ENCODE data around the gene WDR27. TPM values are rescaled to one million over a fixed set of nuclear protein-coding genes. Genes with fewer than 3 reads are reported as not detected.

Gene WDR27
- total RNA-seq, 2 experiments from 2014 or later, result 77.2 to 108 TPM

GRCh38 chr6:169661391-169661756 is 40.5 kb downstream of the WDR27 start:
- Histone ChIP-seq H3K79me2 (ENCODE audit: insufficient read depth, low read depth, low read length) (no peaks in the 10 kb centered on the region), H3K4me1 (ENCODE audit: insufficient read depth, low read length, poor library complexity, severe bottlenecking) (no peaks in the 10 kb centered on the region)
- CTCF ChIA-PET (ENCODE audit: unreplicated experiment), result interaction anchor here (0.6 kb wide), 3 partner anchors 31 to 78 kb away, joined by 3 to 5 read pairs (median 3); no protein-coding TSS in a partner anchor

DNA sequence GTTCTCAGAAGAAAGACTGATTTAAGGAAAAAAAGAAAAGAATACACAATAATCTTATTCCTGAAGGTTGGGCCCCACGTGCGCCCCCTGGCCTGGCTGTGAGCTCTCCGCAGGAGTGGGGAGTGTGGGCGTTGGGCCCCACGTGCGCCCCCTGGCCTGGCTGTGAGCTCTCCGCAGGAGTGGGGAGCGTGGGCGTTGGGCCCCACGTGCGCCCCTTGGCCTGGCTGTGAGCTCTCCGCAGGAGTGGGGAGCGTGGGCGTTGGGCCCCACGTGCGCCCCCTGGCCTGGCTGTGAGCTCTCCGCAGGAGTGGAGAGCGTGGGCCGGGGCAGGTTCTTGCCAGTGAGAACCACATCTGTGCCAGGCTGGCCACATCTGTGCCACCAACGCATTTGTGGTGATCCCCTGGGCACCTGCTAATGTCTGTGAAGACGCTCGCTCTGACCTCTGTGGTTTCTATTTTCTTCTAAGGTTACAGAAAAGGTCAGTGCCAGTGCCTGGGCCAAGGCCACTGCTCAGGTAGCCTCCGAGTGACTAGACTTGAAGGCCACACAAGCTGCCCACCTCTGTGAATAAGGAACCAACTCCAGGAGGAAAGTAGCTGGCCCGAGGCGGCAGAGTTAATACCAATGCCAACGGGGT is 41.0 kb downstream of the WDR27 start:
- Histone ChIP-seq H2AFZ (ENCODE audit: low read length) (no peak overlapping the region), H3K79me2 (ENCODE audit: insufficient read depth, low read depth, low read length) (no peaks in the 10 kb centered on the region), H3K4me3 (ENCODE audit: low read depth, low read length, poor library complexity, severe bottlenecking) (no peak overlapping the region), H3K4me1 (ENCODE audit: insufficient read depth, low read length, poor library complexity, severe bottlenecking) (no peaks in the 10 kb centered on the region), H3K9me3 (ENCODE audit: low read length) (no peaks in the 10 kb centered on the region), H3K36me3 (ENCODE audit: insufficient read depth, low read length) (peaks cover 78% of the 10 kb centered on the region), H4K20me1 (ENCODE audit: insufficient read depth, low read length) (no peaks in the 10 kb centered on the region), H3K9me2 (ENCODE audit: insufficient read depth, low read length) (no peaks in the 10 kb centered on the region), H3K4me2 (ENCODE audit: low read length) (no peak overlapping the region), H3K27ac (ENCODE audit: low read depth, low read length, poor library complexity, severe bottlenecking) (no peak overlapping the region)
- ChIA-PET POLR2A (no interaction called here), CTCF (ENCODE audit: unreplicated experiment) (interaction anchor here (0.6 kb wide), 3 partner anchors 31 to 78 kb away, joined by 3 to 5 read pairs (median 3); no protein-coding TSS in a partner anchor)
- DNase-seq (ENCODE audit: low spot score), result no peak
- no peak for TF ChIP-seq EZH2phosphoT487 (IDR thresholded peaks at IDR 0.05; ENCODE audit: borderline replicate concordance, low read depth, low read length)
- TF ChIP-seq, protein P1, sequence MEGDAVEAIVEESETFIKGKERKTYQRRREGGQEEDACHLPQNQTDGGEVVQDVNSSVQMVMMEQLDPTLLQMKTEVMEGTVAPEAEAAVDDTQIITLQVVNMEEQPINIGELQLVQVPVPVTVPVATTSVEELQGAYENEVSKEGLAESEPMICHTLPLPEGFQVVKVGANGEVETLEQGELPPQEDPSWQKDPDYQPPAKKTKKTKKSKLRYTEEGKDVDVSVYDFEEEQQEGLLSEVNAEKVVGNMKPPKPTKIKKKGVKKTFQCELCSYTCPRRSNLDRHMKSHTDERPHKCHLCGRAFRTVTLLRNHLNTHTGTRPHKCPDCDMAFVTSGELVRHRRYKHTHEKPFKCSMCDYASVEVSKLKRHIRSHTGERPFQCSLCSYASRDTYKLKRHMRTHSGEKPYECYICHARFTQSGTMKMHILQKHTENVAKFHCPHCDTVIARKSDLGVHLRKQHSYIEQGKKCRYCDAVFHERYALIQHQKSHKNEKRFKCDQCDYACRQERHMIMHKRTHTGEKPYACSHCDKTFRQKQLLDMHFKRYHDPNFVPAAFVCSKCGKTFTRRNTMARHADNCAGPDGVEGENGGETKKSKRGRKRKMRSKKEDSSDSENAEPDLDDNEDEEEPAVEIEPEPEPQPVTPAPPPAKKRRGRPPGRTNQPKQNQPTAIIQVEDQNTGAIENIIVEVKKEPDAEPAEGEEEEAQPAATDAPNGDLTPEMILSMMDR (conservative IDR thresholded peaks at IDR 0.05; ENCODE audit: low read length), result no peak
- no TSS peak for BruUV-seq (replicated peaks)
- intact Hi-C loops (cut with micrococcal nuclease; ENCODE audit: unreplicated experiment), result no loop called here

More at GRCh38 chr6:169661391-169661756, 40.5 kb downstream of the WDR27 start:
- POLR2A ChIA-PET, result no interaction called here
- no peak overlapping the region for H2AFZ ChIP-seq (ENCODE audit: low read length)
- H3K4me2 ChIP-seq (ENCODE audit: low read length), result no peak overlapping the region
- intact Hi-C loops (cut with micrococcal nuclease; ENCODE audit: unreplicated experiment), result no loop called here
- no TSS peak for BruUV-seq (replicated peaks)
- no peaks in the 10 kb centered on the region for H3K9me3 ChIP-seq (ENCODE audit: low read length)
- no peaks in the 10 kb centered on the region for H4K20me1 ChIP-seq (ENCODE audit: insufficient read depth, low read length)
- H3K36me3 ChIP-seq (ENCODE audit: insufficient read depth, low read length), result peaks cover 78% of the 10 kb centered on the region
- no peaks in the 10 kb centered on the region for H3K9me2 ChIP-seq (ENCODE audit: insufficient read depth, low read length)
- DNase-seq (ENCODE audit: low spot score), result no peak
- no peak overlapping the region for H3K4me3 ChIP-seq (ENCODE audit: low read depth, low read length, poor library complexity, severe bottlenecking)
- H3K27ac ChIP-seq (ENCODE audit: low read depth, low read length, poor library complexity, severe bottlenecking), result no peak overlapping the region
- TF ChIP-seq, protein P1 (conservative IDR thresholded peaks at IDR 0.05; ENCODE audit: low read length), result no peak
- no peak for TF ChIP-seq EZH2phosphoT487 (IDR thresholded peaks at IDR 0.05; ENCODE audit: borderline replicate concordance, low read depth, low read length)

DNA sequence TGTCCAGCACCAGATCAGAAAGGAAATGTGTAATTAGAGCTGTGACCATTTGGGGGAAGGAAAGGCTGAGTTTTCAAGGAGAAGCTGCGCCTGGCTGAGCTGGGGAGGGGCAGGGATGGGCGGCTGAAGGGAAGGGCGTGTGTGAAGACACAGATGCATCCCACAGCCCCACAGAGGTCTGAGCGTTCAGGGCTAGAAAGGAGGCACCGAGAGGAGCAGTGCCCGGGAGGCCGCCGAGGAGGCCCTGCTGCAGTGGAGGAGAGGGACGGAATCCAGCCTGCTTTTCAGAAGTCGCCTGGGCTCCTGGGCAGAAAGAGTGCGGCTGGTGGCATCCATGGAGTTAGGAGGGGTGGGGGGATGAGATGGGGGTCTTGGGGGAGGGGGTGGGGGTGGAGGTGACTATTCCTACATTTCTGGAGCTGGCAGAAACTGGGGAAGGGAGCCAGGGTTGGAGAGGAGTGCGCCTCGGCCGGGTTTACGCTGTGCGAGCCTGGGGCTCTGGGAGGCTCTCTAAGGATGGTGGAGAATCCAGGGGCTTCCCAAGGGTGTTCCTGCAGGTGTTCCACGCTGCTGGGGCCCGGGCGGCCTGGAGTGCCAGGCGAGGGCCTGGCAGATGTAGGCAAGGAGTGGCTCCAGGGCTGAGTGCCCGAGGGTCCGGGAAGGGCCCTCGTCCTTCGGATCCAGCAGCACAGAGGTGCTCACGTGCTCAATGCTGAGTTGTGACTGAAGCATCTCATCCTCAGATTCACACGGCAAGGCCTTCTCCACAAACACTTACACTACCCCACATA is 41.8 kb downstream of the WDR27 start:
- Histone ChIP-seq H3K27ac (ENCODE audit: low read depth, low read length, poor library complexity, severe bottlenecking) (no peak overlapping the region), H3K36me3 (ENCODE audit: insufficient read depth, low read length) (peaks cover 77% of the 10 kb centered on the region), H2AFZ (ENCODE audit: low read length) (no peak overlapping the region), H3K4me2 (ENCODE audit: low read length) (no peak overlapping the region), H3K9me2 (ENCODE audit: insufficient read depth, low read length) (no peaks in the 10 kb centered on the region), H3K4me3 (ENCODE audit: low read depth, low read length, poor library complexity, severe bottlenecking) (no peak overlapping the region), H3K9me3 (ENCODE audit: low read length) (no peaks in the 10 kb centered on the region), H4K20me1 (ENCODE audit: insufficient read depth, low read length) (no peaks in the 10 kb centered on the region), H3K4me1 (ENCODE audit: insufficient read depth, low read length, poor library complexity, severe bottlenecking) (no peaks in the 10 kb centered on the region), H3K79me2 (ENCODE audit: insufficient read depth, low read depth, low read length) (no peaks in the 10 kb centered on the region)
- ChIA-PET POLR2A (no interaction called here), CTCF (ENCODE audit: unreplicated experiment) (no interaction called here)
- DNase-seq (ENCODE audit: low spot score), result no peak
- BruUV-seq (replicated peaks), result no TSS peak
- TF ChIP-seq, protein P1 (conservative IDR thresholded peaks at IDR 0.05; ENCODE audit: low read length), result no peak
- TF ChIP-seq EZH2phosphoT487 (IDR thresholded peaks at IDR 0.05; ENCODE audit: borderline replicate concordance, low read depth, low read length), result no peak
- intact Hi-C loops (cut with micrococcal nuclease; ENCODE audit: unreplicated experiment), result no loop called here
